Osteoblast (primary cell): ENCODE data around the gene TNNI3K. TPM values are rescaled to one million over a fixed set of nuclear protein-coding genes. Genes with fewer than 3 reads are reported as not detected.

Experiments used
- DNase-seq: peaks from one replicate; pipeline ENCODE4 v3.0.0; 2011; ENCODE audit warnings: low spot score, mixed read lengths; ENCODE audit not compliant: insufficient read length; ENCODE audit errors: missing footprints
- H2AFZ ChIP-seq: 2 replicates; pipeline ENCODE4 v1.6.0; 2011; ENCODE audit warnings: mild to moderate bottlenecking, low read length
- H3K27ac ChIP-seq: 2 replicates; pipeline ENCODE4 v1.5.1; 2011; ENCODE audit warnings: mild to moderate bottlenecking, low read depth, low read length, moderate library complexity
- H3K27me3 ChIP-seq: 2 replicates; pipeline ENCODE4 v1.6.0; 2012; ENCODE audit warnings: mild to moderate bottlenecking, control low read depth, inconsistent platforms, low read length, moderate library complexity; ENCODE audit not compliant: insufficient read depth
- H3K36me3 ChIP-seq: 2 replicates; pipeline ENCODE4 v1.5.1; 2011; ENCODE audit warnings: mild to moderate bottlenecking, low read length, control low read depth, moderate library complexity; ENCODE audit not compliant: insufficient read depth
- H3K4me1 ChIP-seq: 2 replicates; pipeline ENCODE4 v1.5.1; 2011; ENCODE audit warnings: mild to moderate bottlenecking, low read length, control low read depth, moderate library complexity; ENCODE audit not compliant: insufficient read depth
- H3K4me2 ChIP-seq: 2 replicates; pipeline ENCODE4 v1.6.0; 2011; ENCODE audit warnings: mild to moderate bottlenecking, low read length; ENCODE audit not compliant: insufficient read depth
- H3K4me3 ChIP-seq: fragments of 200-600 bp; sonication (generic); 3 replicates; pipeline ENCODE4 v1.5.1; 2012; ENCODE audit warnings: mild to moderate bottlenecking, low read length, inconsistent platforms; ENCODE audit not compliant: insufficient read depth
- H3K79me2 ChIP-seq: 2 replicates; pipeline ENCODE4 v1.6.0; 2012; ENCODE audit warnings: mild to moderate bottlenecking, low read length, control low read depth, inconsistent platforms; ENCODE audit not compliant: insufficient read depth
- H3K9me3 ChIP-seq: 2 replicates; pipeline ENCODE4 v1.5.1; 2011; ENCODE audit warnings: low read depth, low read length, control low read depth
- H4K20me1 ChIP-seq: 2 replicates; pipeline ENCODE4 v1.6.0; 2012; ENCODE audit warnings: mild to moderate bottlenecking, low read length, control low read depth; ENCODE audit not compliant: insufficient read depth
- total RNA-seq: library from RNA; depleted of rRNA; stranded (reverse); fragments of >200 nt; gene quantifications from 2 replicates; pipeline ENCODE4 v1.2.3, GENCODE V29; 2012
- TF ChIP-seq, protein P1 (sequence below): IDR thresholded peaks from 2 replicates; pipeline ENCODE4 v1.5.1; 2011; ENCODE audit warnings: mild to moderate bottlenecking, low read depth, low read length, moderate library complexity; ENCODE audit errors: extremely low read depth

Gene TNNI3K
- total RNA-seq, 1 donor, result 0.72 TPM

DNA sequence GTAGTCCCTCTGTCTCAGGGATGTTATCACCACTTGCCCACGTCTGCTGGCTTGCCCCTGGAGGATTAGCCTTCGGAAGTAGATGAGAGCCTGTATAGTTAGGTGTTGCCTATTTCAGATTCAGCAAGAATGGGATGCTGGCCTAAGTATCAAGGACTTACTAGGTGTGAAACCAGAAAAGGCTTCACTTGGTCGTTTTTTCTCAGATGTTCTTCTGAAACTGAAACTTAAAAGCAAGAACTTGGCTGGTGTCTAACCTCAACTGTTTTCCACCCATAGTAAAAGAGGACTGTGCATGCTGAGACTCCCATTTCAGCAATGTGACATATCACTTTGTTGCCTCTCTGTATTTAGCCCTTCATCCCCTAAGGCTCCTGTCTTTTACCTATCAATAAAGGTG lies 344.2 kb downstream of the TNNI3K start:
- Histone ChIP-seq H3K79me2 (no peaks in the 10 kb centered on the region), H3K4me2 (no peak overlapping the region), H3K36me3 (no peaks in the 10 kb centered on the region), H3K9me3 (no peaks in the 10 kb centered on the region), H3K27me3 (no peaks in the 10 kb centered on the region), H3K4me3 (no peak overlapping the region), H2AFZ (no peak overlapping the region), H4K20me1 (no peaks in the 10 kb centered on the region), H3K4me1 (no peaks in the 10 kb centered on the region), H3K27ac (no peak overlapping the region)
- DNase-seq, result no peak
- TF ChIP-seq, protein P1, sequence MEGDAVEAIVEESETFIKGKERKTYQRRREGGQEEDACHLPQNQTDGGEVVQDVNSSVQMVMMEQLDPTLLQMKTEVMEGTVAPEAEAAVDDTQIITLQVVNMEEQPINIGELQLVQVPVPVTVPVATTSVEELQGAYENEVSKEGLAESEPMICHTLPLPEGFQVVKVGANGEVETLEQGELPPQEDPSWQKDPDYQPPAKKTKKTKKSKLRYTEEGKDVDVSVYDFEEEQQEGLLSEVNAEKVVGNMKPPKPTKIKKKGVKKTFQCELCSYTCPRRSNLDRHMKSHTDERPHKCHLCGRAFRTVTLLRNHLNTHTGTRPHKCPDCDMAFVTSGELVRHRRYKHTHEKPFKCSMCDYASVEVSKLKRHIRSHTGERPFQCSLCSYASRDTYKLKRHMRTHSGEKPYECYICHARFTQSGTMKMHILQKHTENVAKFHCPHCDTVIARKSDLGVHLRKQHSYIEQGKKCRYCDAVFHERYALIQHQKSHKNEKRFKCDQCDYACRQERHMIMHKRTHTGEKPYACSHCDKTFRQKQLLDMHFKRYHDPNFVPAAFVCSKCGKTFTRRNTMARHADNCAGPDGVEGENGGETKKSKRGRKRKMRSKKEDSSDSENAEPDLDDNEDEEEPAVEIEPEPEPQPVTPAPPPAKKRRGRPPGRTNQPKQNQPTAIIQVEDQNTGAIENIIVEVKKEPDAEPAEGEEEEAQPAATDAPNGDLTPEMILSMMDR, result no peak

DNA sequence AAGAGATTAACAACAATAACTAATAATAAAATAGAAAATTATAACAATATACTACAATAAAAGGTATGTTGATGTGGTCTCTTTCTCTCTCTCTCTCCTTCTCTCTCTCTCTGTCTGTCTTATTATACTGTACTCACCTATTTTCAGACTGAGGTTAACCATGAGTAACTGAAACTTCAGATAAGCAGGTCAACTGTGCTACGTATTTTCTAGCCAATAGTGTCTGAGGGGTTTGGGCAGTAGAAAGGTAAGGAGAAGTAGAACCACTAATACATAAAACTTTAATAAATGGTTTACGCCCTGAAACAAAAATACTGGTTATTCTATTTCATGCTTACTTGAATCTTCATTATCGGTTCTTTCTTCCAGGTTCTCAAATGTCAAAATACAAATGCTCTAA lies 348.2 kb downstream of the TNNI3K start:
- Histone ChIP-seq H2AFZ (no peak overlapping the region), H3K36me3 (no peaks in the 10 kb centered on the region), H3K27me3 (no peaks in the 10 kb centered on the region), H3K4me1 (no peaks in the 10 kb centered on the region), H3K9me3 (no peaks in the 10 kb centered on the region), H3K4me2 (no peak overlapping the region), H3K79me2 (no peaks in the 10 kb centered on the region), H4K20me1 (no peaks in the 10 kb centered on the region), H3K4me3 (no peak overlapping the region), H3K27ac (no peak overlapping the region)
- TF ChIP-seq, protein P1, result no peak
- no peak for DNase-seq

GRCh38 chr1:74584185-74584584 lies 349.0 kb downstream of the TNNI3K start:
- no peak overlapping the region for H3K4me2 ChIP-seq
- H3K36me3 ChIP-seq, result no peaks in the 10 kb centered on the region
- H2AFZ ChIP-seq, result no peak overlapping the region
- no peaks in the 10 kb centered on the region for H3K27me3 ChIP-seq
- DNase-seq, result no peak
- no peaks in the 10 kb centered on the region for H3K79me2 ChIP-seq
- no peak overlapping the region for H3K27ac ChIP-seq
- H3K9me3 ChIP-seq, result no peaks in the 10 kb centered on the region
- no peaks in the 10 kb centered on the region for H4K20me1 ChIP-seq
- TF ChIP-seq, protein P1, result no peak
- H3K4me1 ChIP-seq, result no peaks in the 10 kb centered on the region
- no peak overlapping the region for H3K4me3 ChIP-seq

DNA sequence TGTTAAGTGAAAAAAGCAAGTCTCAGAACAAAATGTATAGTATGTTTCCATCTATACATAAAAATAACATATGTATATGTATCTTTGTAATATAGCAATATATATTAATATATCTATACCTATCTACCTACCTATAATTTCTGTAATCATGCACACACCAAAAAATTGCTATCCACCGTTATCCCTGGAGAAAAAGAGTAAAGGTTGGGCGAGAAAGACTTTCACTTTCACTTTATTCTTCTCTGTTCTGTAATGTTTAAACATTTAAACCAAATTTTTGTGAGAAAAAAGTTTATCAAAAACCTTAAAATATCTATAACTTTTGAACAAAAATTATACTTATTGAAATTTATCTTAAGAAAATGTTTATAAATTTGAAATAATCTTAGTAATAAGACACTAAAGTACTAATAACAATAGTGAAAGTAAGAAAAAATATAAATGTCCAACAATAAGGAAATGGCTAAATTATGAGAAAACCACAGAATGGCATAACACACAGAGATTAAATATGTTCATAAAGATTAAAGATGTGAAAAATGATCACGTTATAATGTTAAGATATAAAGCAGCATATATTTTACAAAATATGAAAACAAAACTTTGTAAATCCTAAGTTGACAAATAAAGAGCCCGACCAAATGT lies 351.2 kb downstream of the TNNI3K start:
- Histone ChIP-seq H3K9me3 (no peaks in the 10 kb centered on the region), H4K20me1 (no peaks in the 10 kb centered on the region), H3K4me1 (no peaks in the 10 kb centered on the region), H3K4me2 (peak overlapping the region; percentile 35), H3K36me3 (no peaks in the 10 kb centered on the region), H3K79me2 (no peaks in the 10 kb centered on the region), H2AFZ (no peak overlapping the region), H3K27me3 (no peaks in the 10 kb centered on the region), H3K27ac (no peak overlapping the region), H3K4me3 (no peak overlapping the region)
- DNase-seq, result no peak
- TF ChIP-seq, protein P1, result no peak
